T-helper 9 cell (primary cell): ENCODE results near the gene ETV1.
"Not testable (repeated sequence)": the region's sequence is repeated elsewhere in the genome, so short reads cannot be mapped to it uniquely, and the experiment has no call there.

Source experiments
- DNase-seq: peaks from one replicate; pipeline ENCODE4 v3.0.0-alpha.2; 2020

ETV1 gene

DNA sequence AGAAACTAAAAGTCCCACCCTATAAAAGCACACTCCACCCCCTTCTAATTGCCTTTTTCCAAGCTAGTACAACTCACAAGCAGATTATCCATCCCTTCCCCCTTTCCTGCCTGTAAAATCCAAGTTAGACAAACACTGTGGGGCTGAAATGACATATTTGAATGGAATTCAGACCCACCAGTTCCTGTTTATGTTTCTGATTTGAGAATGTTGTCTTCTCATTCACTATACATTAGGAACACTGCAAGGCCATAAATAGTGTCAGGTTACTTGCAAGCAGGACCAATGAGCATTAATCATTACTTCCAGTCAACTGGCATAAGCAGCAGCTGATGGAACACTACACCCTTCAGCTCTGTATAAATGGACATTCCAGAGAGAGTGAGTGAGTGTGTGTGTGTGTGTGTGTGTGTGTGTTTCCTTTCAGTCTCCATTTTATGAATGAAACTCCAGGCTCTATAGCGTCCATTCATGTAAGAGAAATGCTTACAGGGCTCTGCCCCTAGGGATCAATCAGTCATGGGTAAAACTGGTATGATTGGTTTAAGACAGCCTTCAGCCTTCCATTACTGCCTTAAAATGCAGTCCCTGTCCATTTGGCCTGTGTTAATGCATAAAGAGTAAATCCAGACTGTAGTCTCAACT lies 69.3 kb downstream of the ETV1 start:
- DNase-seq = no peak

DNA sequence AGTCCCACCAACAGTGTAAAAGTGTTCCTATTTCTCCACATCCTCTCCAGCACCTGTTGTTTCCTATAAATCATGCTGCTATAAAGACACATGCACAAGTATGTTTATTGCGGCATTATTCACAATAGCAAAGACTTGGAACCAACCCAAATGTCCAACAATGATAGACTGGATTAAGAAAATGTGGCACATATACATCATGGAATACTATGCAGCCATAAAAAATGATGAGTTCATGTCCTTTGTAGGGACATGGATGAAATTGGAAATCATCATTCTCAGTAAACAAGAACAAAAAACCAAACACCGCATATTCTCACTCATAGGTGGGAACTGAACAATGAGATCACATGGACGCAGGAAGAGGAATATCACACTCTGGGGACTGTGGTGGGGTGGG lies 71.1 kb downstream of the ETV1 start:
- DNase-seq = not testable (repeated sequence)

DNA sequence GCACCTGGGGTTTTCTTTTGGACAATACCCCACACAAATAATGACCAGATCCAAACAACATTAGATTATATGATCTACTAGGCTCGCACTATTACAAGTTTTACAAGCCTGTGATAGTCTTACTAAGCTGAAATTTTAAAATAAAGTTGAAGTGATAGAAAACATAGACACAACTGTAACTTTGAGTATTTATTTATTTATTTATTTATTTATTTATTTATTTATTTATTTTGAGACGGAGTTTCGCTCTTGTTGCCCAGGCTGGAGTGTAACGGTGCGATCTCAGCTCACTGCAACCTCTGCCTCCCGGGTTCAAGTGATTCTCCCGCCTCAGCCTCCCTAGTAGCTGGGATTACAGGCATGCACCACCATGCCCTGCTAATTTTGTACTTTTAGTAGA lies 72.4 kb downstream of the ETV1 start:
- not testable (repeated sequence) for DNase-seq

DNA sequence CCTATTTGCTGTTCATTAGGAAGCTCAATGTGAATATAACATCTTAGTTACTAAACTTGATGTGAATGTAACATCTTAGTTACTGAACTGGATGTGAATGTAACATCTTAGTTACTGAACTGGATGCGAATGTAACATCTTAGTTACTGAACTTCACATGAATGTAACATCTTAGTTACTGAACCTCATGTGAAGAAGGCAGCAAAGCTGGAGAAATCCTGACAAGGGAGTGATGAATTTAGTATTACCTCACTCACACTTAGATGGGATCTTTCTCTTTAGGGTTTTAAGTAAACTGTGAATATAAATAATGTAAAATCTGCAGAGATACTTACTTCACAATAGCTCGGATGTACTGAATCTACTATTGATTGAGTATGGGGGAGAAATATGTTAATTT lies 73.6 kb downstream of the ETV1 start:
- DNase-seq = no peak

DNA sequence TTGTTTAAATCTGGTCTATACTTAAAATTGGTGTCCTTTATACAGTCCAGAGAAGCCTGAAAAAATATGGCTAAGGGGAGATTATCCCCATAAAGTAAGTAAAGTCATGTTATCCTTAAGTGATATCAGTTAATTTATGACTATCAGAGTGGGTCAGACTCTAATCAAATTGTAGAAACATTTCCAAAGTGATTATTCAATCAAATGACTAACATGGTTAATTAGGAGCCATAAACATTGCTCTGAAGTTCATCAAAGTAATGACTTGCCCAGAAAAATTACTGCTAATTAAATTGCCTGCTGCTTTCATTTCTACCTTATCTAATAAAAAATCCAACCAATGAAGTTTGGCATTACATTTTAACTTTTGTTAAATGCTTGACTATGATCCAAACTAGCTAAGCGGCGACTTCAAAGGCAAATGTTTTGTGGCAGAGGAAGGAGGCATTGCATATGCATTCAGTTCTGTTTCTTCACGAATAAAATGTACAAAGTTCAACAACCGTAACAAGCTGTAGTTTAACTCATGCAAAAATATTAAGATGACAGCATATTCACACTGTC lies 76.7 kb downstream of the ETV1 start:
- DNase-seq = no peak

DNA sequence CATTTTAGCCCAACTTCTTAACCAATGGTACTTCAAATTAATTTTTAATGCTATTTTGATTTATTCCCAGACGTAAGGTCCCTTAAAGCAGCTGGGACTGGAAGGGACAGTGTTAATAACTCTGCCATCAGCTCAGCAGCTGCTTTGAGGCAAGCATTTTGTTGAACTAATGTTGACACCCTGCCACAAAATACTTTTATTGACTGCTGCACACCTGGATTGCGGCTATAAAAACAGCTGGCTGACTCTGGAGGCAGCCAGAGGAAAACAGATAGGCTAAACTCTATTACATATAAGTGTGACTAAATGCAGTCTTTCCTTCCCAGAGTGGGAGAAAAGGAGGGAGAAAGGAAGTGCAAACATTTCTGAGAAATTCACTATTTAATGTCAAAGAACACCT lies 77.6 kb downstream of the ETV1 start:
- DNase-seq = no peak

DNA sequence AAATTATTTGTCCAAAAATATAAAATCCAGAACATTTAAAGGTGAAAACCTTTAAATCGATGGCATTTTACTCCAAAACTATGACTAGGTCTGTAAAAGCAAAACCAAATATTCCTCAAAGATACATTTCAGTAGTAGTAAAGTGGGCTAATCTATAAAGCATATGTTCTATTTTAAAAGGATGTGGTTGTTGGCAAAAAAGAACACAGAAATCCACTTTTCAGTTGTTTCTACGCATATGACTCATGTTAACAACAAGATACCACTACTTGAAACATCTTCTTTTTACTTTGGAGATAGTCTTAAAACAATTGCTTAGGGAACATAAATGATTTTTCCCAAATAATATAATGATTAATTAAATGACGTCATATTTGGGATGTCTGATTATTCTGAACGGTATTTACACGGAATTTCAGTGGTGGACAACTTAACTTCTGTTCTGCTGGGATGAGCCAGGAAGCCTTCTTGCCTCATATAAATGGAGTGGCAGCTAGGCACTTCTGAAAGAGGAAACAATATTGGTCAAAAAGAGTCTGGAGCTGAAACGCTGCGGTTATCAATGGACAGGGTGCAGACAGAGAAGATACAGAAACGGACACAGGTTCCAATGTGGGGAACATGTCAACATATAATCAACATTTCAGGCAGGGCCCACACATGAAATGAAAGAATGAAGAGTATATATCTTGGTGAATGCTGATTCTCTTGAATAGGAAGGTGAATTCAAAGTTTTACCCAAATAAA lies 78.5 kb downstream of the ETV1 start:
- DNase-seq = no peak

DNA sequence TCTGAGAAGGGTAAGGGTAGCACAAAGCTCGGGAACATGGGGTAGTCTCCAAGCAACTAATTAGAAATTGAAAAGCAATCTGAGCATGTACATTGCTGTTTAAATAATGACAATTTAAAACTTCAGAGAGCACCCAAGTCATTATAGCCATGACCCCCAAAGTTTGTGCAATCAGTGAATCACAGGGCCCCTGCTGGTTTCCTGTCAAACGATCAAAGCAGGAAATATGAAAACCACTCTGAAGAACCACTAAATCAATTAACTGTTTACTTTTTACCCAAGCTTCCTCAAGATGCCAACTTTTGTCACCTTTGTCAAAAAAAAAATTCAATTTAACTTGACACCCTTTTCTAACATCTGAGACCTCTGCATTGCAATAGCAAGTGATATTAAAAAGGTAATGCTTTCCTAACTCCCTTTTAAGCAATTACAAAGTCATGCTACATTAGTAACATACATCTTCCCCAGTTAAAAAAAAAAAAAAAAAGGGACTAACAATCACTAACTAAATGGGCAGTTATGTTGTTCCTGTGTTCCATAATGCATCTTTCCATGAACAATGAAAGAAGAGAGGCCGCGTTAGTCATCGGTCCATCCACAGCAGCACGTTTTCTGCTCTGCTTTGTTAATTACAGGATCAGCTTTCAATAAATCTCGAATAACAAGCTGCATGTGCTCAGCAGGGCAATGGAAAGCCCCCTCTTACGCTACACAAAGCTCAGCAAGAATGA lies 80.6 kb downstream of the ETV1 start:
- DNase-seq = peak; percentile 5

DNA sequence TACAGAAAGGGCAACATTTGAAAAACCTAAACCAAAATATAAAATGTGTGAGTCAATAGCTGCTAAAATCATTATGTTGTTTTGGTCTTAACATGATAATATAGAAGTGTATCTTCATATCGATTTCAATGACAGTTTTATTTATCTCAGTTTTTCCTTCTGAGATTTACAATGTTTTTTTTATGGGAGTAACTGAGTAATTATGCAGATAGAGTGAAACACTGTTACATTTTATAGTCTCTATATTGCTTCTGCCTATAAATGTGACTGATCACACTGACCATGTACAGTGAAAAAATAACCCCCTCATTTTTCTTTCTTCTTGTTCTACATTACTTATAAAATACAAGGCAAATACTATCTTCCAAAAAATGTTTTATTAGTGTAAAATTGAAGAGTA lies 81.6 kb downstream of the ETV1 start:
- DNase-seq = no peak

DNA sequence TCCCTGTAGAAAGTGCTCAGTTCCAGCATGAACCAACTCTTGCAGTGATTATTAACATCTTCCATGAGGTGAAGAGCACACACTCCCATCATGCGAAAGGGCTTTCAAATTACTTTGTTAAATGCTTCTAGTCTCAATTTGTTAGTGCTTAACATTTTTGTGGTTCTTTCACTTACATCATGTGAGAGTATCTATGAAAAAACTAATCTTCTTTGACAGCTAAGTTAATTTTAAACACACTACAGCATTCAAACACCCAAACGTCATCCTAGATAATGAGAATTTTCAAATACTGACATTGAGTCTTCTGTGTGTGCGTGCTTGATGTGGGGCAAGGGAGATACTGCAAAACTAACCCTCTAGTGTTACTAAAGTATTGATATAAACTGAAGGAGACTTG lies 84.8 kb downstream of the ETV1 start:
- DNase-seq = no peak

DNA sequence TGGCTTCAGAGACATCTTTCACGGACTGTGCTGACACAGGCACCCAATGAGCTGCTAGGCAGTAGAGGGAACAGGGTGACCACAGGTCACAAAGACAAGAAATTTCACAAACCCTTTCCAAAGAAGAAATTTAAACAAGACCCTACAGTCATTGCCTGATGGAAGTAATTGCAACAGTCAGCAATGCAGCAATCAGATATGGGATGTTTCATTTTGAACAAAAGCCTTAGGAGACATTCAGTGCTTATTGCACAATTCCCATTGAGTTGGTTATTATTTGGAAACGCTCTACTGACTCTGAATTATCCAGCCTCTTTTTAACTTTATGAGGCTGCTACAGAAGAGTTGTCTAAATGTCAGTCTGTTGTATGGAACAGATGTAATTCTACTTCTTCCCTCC lies 85.5 kb downstream of the ETV1 start:
- no peak for DNase-seq

DNA sequence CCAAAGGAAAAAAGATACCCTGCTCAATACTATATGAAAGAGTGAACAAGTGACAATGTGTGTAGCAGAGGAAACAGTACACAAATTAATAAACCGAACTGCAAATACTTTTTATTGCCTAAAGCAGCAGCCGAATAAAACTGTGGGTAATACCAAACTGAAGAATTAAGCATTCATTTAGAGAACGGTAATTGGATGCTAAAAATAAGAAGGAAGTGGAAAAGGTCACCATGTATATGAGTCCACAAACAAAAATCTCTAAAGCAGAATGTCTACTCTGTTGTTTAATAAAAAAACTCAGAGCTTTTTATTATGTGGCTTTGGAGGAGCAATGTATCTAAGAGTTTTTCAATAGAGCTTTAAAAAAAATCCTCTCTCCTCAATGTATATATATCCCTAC lies 87.9 kb downstream of the ETV1 start:
- DNase-seq = no peak

DNA sequence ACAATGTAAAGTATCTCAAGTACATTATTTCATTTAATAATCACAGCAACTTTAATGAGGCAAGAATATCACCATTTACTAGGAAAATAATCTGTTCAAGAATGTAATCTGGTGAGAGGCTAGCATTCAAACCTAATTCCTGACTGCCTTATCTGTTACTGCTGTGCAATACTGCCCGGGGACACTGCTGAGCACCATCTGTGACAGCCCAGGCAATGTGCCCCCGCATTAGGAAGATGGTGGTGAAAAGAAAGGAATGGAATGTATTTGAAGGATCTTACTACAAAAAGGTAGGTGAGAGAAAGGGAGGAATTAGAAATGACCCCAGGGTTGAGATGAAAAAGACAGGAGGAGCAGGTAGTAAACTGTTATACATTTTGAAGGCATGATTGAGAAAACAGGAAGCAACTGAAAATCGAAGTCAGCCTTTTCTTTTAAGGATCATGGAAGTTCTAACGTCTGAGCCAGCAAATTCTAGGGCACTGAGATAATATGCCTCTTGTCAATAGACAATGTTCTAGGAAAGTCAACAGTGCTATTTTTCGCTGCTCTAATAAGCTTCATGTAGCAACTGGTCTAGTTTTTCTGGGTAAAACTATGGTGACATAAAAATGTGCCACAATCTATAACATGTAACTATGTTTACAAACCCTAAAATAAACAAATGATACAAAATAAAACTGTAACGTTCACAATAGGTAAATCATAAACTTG lies 90.4 kb downstream of the ETV1 start:
- DNase-seq = no peak

DNA sequence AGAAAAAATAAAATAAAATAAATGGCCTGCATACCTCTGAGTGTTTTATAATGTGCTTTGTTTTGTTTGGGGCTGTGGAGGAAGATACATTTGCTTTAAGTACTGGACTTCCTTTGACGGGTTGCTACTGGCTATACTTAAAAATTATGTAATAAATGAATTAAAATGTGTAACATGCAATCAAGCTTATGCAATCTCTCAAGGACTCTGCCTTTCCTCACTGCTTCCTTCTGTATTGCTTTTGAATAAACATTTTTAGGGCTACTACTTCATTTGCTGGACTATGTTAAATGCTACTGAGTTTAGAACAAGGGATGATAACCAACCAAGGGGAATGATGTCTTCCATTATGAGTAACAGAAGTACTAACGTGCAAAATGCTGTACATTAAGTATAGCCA lies 91.6 kb downstream of the ETV1 start:
- no peak for DNase-seq

DNA sequence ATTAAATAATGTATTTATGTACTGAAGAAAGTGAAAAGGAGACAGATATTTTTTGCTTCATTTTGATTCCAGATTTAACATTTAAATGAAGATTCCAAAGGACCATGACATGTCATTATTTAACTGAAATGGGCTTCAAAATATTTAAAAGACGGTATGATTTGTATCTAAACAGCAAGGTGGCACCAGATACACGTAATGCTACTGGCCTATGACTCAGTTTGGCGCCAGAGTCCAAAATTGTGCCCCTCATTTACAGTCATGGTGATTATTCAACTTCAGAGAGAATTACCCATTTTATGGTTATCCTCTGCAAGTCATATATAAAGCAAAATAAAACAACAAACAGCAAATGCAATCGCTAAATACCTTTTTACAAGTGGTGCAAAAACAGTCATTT lies 94.5 kb downstream of the ETV1 start:
- DNase-seq = no peak

DNA sequence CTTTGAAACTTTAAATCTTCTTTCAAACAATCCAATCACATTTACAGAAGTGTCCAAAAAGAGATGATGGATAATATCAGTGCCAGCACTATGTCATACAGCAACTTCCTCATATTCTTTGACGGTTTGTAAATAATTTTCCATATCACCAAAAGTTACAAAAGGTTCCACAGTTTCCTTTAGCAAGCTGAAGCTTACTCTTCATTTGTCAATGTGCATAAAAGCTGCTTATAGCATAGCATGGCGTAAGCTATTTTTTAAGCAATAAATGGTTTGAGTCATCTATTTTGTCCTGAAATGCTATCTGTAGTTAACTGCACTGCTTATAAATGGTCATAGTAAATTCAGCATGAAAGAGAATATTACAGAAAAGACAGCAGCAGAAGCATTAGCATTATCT lies 95.1 kb downstream of the ETV1 start:
- no peak for DNase-seq

DNA sequence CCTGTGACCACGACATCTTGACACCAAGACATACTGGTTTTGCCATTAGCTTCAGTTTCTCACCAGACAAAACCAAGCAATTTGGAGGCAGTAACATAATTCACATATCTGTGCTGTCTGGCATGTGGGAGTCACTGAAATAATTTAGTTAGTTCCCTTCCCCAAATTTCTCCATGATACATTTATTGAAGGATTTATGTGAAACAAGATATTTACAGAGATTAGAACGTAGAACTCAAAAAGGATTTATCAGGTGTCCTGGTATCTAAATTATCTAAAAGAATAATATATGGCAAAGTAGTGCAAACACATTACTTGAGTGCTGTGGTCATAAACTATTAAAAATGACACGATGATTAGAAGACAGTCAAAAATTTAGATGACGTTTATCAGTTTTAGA lies 98.7 kb downstream of the ETV1 start:
- no peak for DNase-seq

DNA sequence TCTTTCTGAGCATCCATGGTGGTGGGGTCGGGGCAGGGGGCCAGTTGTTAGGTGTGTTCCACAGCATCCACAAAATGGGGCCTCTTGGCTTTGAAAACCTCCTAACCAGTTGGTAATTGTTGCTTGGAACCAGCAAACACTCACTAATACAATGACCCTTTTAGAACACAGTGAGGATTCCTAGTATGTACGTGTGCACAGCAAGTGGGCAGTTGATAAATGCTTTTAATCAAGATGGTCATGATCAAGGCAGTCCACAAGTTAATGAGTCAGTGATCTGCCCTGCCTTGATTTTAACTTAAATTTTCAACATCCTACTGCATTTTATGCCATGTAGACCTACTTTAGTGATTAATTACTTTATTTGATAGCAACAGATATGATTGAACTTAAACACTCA lies 103.1 kb downstream of the ETV1 start:
- DNase-seq = no peak

DNA sequence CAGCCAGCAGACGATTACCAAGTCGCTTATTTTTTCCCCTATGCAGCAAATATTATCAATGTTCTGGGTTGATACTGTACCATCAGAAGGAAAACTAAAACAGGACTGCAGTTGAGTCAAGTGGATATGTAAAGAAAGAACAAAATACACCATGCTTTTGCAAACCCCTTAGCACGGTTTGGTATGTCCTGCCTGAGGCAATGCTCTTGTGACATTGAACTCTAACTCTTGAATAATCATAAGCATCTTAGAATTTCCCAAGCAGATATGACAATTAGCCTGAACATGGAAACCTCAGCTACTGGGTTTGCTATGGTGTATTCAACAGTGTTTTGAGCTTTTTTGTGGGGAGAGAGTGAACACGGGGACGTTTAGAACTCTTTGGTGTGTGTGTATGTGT lies 107.4 kb downstream of the ETV1 start:
- no peak for DNase-seq

DNA sequence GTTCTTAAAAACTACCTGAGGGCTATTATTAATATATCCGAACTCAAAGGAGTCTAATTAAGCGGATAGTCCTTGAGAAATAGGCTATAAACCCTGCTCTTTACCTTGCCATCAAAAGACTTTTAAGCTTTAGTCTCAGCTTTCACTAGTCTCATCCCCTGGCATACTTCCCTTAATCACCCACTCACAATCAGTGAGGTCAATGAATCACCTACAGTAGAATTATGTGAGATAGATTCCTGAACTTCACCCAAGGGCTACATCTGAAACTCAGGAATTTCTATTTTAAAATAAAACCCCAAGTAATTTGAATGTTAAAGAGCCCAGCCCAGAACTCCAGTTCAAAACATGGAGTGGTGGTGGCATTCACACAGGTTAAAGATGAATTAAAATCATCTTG lies 108.7 kb downstream of the ETV1 start:
- DNase-seq = no peak

DNA sequence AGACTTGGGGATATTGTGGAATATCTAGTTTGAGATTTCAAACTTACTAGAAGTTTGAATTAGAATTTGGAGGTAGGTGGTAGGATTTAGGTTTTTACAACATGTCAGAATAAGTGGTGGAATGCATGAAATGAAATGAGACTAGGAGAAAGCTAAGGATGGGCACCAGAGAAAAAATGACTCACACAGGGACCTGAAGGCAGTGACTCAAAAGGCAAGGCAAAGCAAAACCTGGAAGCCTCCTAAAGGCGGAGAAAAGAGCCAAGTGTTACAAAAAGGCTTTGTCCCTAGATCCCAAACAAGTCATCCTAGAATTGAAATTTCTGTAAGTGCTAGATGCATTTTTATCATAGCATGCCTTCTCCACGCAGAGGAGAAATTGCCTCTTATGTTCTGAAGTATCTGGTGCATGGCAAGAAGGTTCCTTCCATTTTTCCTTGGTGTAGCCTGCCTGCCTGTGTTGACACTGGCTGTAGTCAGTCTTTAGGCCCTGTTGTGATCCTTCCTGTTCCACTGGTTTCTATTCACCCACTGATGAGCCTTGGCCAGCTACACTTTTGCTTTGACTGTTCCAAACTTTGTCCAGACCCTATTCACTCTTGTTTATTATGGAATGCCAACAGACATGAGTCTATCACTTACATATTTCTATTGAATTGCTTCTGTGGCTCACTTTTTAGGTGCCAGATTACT lies 109.3 kb downstream of the ETV1 start:
- no peak for DNase-seq

DNA sequence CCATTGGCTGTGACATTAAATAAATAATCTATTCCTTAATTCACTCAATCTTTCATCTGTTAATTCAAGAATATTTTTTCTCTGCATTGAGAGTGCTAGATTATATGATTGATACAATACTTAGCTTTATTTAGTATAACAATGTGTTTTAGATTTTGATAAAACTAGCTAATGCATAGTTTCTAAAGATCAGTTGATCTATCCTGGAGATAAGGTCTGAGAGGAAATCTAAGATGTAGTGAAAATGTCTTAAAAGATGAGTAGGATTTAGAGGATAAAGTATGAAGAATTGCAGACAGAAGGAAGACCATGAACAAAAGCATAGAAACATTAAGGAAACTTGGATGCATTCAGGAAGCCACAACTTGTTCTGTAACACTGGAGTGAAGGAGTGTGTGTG lies 110.3 kb downstream of the ETV1 start:
- DNase-seq = no peak

DNA sequence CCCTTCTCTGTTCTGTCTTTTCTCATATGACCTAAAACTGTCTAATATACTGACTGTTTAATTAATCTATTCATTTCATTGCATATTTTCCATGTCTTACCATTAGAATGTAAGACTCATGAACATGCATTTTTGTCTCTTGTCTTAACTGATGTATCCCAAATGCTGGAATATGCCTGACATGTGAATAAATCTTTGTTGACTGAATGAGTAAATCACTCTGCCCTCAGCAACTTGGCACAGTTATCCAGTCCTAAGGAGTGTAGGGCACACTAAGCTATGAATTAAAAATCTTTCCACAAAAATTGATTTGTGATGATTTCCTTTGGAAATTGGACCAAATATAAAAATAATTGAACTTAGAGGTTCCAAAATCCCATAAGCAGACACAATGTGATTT lies 111.3 kb downstream of the ETV1 start:
- no peak for DNase-seq
